Prostate gland (tissue), 2 donors: ENCODE data around the gene ANKRD39.

Source experiments
- POLR2A ChIP-seq: fragments of 450-650 bp; IDR thresholded peaks from one replicate; pipeline ENCODE4 v1.6.1; 2016; ENCODE audit warnings: antibody characterized with exemption, mild to moderate bottlenecking
- TF ChIP-seq, protein P1 (sequence below), 4 experiments: fragments of 200-600 bp in 2 of 4; fragments of 450-650 bp in 2 of 4; sonication (generic) in 2 of 4; IDR thresholded peaks; 1 replicate in 3 of 4; 2 replicates in 1 of 4; pipeline ENCODE4 v1.5.1; 2016 to 2019; ENCODE audit warnings: antibody characterized with exemption in 4 of 4, mild to moderate bottlenecking in 2 of 4, moderate library complexity in 2 of 4

DNA sequence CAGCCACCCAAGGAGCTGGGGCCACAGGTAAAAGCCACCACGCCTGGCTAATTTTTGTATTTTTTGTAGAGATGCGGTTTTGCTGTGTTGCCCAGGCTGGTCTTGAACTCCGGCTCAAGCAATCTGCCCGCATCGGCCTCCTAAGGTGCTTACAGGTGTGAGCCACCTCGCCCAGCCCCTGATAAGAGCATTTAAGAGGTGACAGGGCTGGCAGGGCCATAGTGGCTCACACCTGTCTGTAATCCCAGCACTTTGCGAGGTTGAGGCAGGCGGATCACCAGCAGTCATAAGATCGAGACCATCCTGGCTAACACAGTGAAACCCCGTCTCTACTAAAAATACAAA lies 50.7 kb downstream of the ANKRD39 start:
- TF ChIP-seq, protein P1, sequence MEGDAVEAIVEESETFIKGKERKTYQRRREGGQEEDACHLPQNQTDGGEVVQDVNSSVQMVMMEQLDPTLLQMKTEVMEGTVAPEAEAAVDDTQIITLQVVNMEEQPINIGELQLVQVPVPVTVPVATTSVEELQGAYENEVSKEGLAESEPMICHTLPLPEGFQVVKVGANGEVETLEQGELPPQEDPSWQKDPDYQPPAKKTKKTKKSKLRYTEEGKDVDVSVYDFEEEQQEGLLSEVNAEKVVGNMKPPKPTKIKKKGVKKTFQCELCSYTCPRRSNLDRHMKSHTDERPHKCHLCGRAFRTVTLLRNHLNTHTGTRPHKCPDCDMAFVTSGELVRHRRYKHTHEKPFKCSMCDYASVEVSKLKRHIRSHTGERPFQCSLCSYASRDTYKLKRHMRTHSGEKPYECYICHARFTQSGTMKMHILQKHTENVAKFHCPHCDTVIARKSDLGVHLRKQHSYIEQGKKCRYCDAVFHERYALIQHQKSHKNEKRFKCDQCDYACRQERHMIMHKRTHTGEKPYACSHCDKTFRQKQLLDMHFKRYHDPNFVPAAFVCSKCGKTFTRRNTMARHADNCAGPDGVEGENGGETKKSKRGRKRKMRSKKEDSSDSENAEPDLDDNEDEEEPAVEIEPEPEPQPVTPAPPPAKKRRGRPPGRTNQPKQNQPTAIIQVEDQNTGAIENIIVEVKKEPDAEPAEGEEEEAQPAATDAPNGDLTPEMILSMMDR (IDR thresholded peaks at IDR 0.05): no peak
- TF ChIP-seq POLR2A: no peak
